Activated CD8-positive, alpha-beta T cell treated with anti-CD3 and anti-CD28 coated beads, Interleukin-2, amount 10 ng/mL, durations not matched to agents 7 days and 5 days (primary cell): ENCODE data around the gene SNN. TPM values are rescaled to one million over a fixed set of nuclear protein-coding genes. Genes with fewer than 3 reads are reported as not detected.

Experiments
- ATAC-seq: fragments of 150-1000 bp; cut with Tn5 transposase; one replicate; pipeline ENCODE4 v1.10.0; 2021; ENCODE audit warnings: moderate library complexity
- CTCF ChIA-PET: fragments of 350-600 bp; sonication (Branson Sonifier 250); formaldehyde crosslinking; loops from one replicate; lab custom pipeline; 2021; ENCODE audit warnings: antibody characterized with exemption; lab: Charles Lee
- POLR2A ChIA-PET: fragments of 350-600 bp; sonication (Branson Sonifier 250); formaldehyde crosslinking; loops from one replicate; lab custom pipeline; 2021; ENCODE audit warnings: antibody characterized with exemption; lab: Charles Lee
- DNase-seq: peaks from one replicate; pipeline ENCODE4 v3.0.0-alpha.2; 2020
- H3K27ac Mint-ChIP-seq: one replicate; pipeline ENCODE4 v1.8.0; 2021; ENCODE audit warnings: mild to moderate bottlenecking, mixed read lengths
- H3K27me3 Mint-ChIP-seq: one replicate; pipeline ENCODE4 v1.8.0; 2021; ENCODE audit warnings: low read depth, mixed read lengths
- H3K36me3 Mint-ChIP-seq: one replicate; pipeline ENCODE4 v1.8.0; 2021; ENCODE audit warnings: low read depth, mixed read lengths
- H3K4me1 Mint-ChIP-seq: one replicate; pipeline ENCODE4 v1.8.0; 2021; ENCODE audit warnings: low read depth, mixed read lengths
- H3K4me3 Mint-ChIP-seq: one replicate; pipeline ENCODE4 v1.8.0; 2021; ENCODE audit warnings: mild to moderate bottlenecking, mixed read lengths
- H3K9me3 Mint-ChIP-seq: one replicate; pipeline ENCODE4 v1.8.0; 2022; ENCODE audit warnings: mixed read lengths; ENCODE audit not compliant: insufficient read depth
- total RNA-seq, 2 experiments: library from RNA; stranded (reverse); gene quantifications; one replicate each; pipeline ENCODE4 v1.2.3, GENCODE V29; 2021

Gene SNN
- 10 to 100 TPM; 27.3 to 28.9 TPM for total RNA-seq

GRCh38 chr16:11667824-11668622, at the start of gene SNN:
Gene SNN, plus strand, starts transcription at chr16:11668455. Its CDS starts 7,605 bp downstream, at chr16:11676060.
- H3K36me3 Mint-ChIP-seq: peaks cover 4% of the 10 kb centered on the region
- peak within 1 kb of the TSS; percentile 84 for H3K4me3 Mint-ChIP-seq
- peak within 1 kb of the TSS; percentile 97 for H3K27ac Mint-ChIP-seq
- H3K9me3 Mint-ChIP-seq: no peaks in the 10 kb centered on the region
- ChIA-PET POLR2A (interaction anchor here (1.4 to 2.0 kb wide), 3 partner anchors 8 to 81 kb away, joined by 3 to 11 read pairs (median 4); partner anchors contain the start of gene LITAF), CTCF (interaction anchor here (0.9 to 1.4 kb wide), 3 partner anchors 46 to 136 kb away, joined by 3 to 5 read pairs (median 3); partner anchors contain the start of gene ZC3H7A)
- ATAC-seq (peak; percentile 89), DNase-seq (peak; percentile 89)
- no peaks in the 10 kb centered on the region for H3K27me3 Mint-ChIP-seq
- H3K4me1 Mint-ChIP-seq: peaks cover 78% of the 10 kb centered on the region

GRCh38 chr16:11619327-11619851, 48.9 kb upstream of the SNN start:
- Mint-ChIP-seq H3K27me3 (no peaks in the 10 kb centered on the region), H3K4me3 (peak overlapping the region; percentile 52), H3K36me3 (peaks cover 14% of the 10 kb centered on the region), H3K4me1 (peaks cover 56% of the 10 kb centered on the region), H3K9me3 (peaks cover 7% of the 10 kb centered on the region), H3K27ac (peak overlapping the region; percentile 88)
- POLR2A ChIA-PET: no interaction called here
- DNase-seq: peak; percentile 75
- CTCF ChIA-PET: interaction anchor here (0.7 to 2.0 kb wide), 6 partner anchors 12 to 178 kb away, joined by 3 to 9 read pairs (median 3); partner anchors contain the start of gene ZC3H7A
- peak; percentile 68 for ATAC-seq

- Mint-ChIP-seq H3K36me3 (peaks cover 14% of the 10 kb centered on the region), H3K27me3 (no peaks in the 10 kb centered on the region), H3K4me1 (peaks cover 63% of the 10 kb centered on the region), H3K27ac (peak overlapping the region; percentile 81), H3K4me3 (no peak overlapping the region), H3K9me3 (peaks cover 7% of the 10 kb centered on the region)
- no peak for DNase-seq
- CTCF ChIA-PET: interaction anchor here (1.1 to 1.6 kb wide), 3 partner anchors 20 to 60 kb away, joined by 3 to 10 read pairs (median 3); no protein-coding TSS in a partner anchor
- POLR2A ChIA-PET: no interaction called here
- ATAC-seq: no peak
Measured at GRCh38 chr16:11620243-11621003, 47.8 kb upstream of the SNN start.

GRCh38 chr16:11621539-11621919, 46.7 kb upstream of the SNN start:
- H3K4me3 Mint-ChIP-seq: peak overlapping the region; percentile 66
- H3K4me1 Mint-ChIP-seq: peaks cover 68% of the 10 kb centered on the region
- POLR2A ChIA-PET: interaction anchor here (0.8 to 1.3 kb wide), 2 partner anchors 14 to 35 kb away, joined by 4 to 5 read pairs; partner anchors contain the start of gene LITAF
- no peaks in the 10 kb centered on the region for H3K27me3 Mint-ChIP-seq
- CTCF ChIA-PET: interaction anchor here (0.7 to 2.3 kb wide), 14 partner anchors 10 to 215 kb away, joined by 3 to 12 read pairs (median 3); no protein-coding TSS in a partner anchor
- peaks cover 7% of the 10 kb centered on the region for H3K9me3 Mint-ChIP-seq
- peak overlapping the region; percentile 85 for H3K27ac Mint-ChIP-seq
- ATAC-seq (peak; percentile 25), DNase-seq (no peak)
- peaks cover 14% of the 10 kb centered on the region for H3K36me3 Mint-ChIP-seq

- Mint-ChIP-seq H3K4me1 (peaks cover 70% of the 10 kb centered on the region), H3K4me3 (peak overlapping the region; percentile 66), H3K27me3 (no peaks in the 10 kb centered on the region), H3K27ac (peak overlapping the region; percentile 85), H3K36me3 (peaks cover 14% of the 10 kb centered on the region), H3K9me3 (peaks cover 7% of the 10 kb centered on the region)
- DNase-seq (peak; percentile 81), ATAC-seq (peak; percentile 82)
- ChIA-PET CTCF (interaction anchor here (0.7 to 2.3 kb wide), 14 partner anchors 9 to 216 kb away, joined by 3 to 12 read pairs (median 3); no protein-coding TSS in a partner anchor), POLR2A (interaction anchor here (0.8 to 1.3 kb wide), 2 partner anchors 14 to 35 kb away, joined by 4 to 5 read pairs; partner anchors contain the start of gene LITAF)
Measured at GRCh38 chr16:11621920-11622651, 46.2 kb upstream of the SNN start.

- H3K4me3 Mint-ChIP-seq: no peak overlapping the region
- CTCF ChIA-PET: interaction anchor here (1.5 to 3.9 kb wide), 2 partner anchors 16 to 92 kb away, joined by 6 to 15 read pairs; no protein-coding TSS in a partner anchor
Measured at GRCh38 chr16:11624205-11624604, 44.0 kb upstream of the SNN start.

GRCh38 chr16:11624636-11625607, 43.3 kb upstream of the SNN start:
- ChIA-PET POLR2A (no interaction called here), CTCF (interaction anchor here (1.5 to 3.9 kb wide), 2 partner anchors 16 to 93 kb away, joined by 6 to 15 read pairs; no protein-coding TSS in a partner anchor)
- Mint-ChIP-seq H3K9me3 (peaks cover 7% of the 10 kb centered on the region), H3K27ac (peak overlapping the region; percentile 60), H3K4me1 (peaks cover 65% of the 10 kb centered on the region), H3K27me3 (no peaks in the 10 kb centered on the region), H3K4me3 (no peak overlapping the region), H3K36me3 (peaks cover 14% of the 10 kb centered on the region)
- DNase-seq (no peak), ATAC-seq (no peak)

More at GRCh38 chr16:11624205-11624604, 44.0 kb upstream of the SNN start:
- Mint-ChIP-seq H3K4me1 (peaks cover 66% of the 10 kb centered on the region), H3K36me3 (peaks cover 14% of the 10 kb centered on the region), H3K27me3 (no peaks in the 10 kb centered on the region), H3K27ac (peak overlapping the region; percentile 60), H3K9me3 (peaks cover 7% of the 10 kb centered on the region)
- POLR2A ChIA-PET: no interaction called here
- DNase-seq: no peak
- no peak for ATAC-seq

- CTCF ChIA-PET: interaction anchor here (1.5 to 3.9 kb wide), 2 partner anchors 15 to 94 kb away, joined by 6 to 15 read pairs; no protein-coding TSS in a partner anchor
- Mint-ChIP-seq H3K36me3 (peaks cover 7% of the 10 kb centered on the region), H3K27ac (no peak overlapping the region), H3K9me3 (no peaks in the 10 kb centered on the region), H3K27me3 (no peaks in the 10 kb centered on the region), H3K4me1 (peaks cover 65% of the 10 kb centered on the region), H3K4me3 (no peak overlapping the region)
- DNase-seq (no peak), ATAC-seq (no peak)
- POLR2A ChIA-PET: no interaction called here
Measured at GRCh38 chr16:11625769-11626168, 42.5 kb upstream of the SNN start.

- no peaks in the 10 kb centered on the region for H3K9me3 Mint-ChIP-seq
- ChIA-PET CTCF (interaction anchor here (1.4 to 3.9 kb wide), 2 partner anchors 14 to 95 kb away, joined by 6 to 15 read pairs; no protein-coding TSS in a partner anchor), POLR2A (interaction anchor here (0.7 kb wide), 1 partner anchor 29 kb away, joined by 3 read pairs; no protein-coding TSS in a partner anchor)
- H3K36me3 Mint-ChIP-seq: peaks cover 5% of the 10 kb centered on the region
- no peak overlapping the region for H3K4me3 Mint-ChIP-seq
- DNase-seq: no peak
- no peak for ATAC-seq
- H3K4me1 Mint-ChIP-seq: peaks cover 58% of the 10 kb centered on the region
- H3K27me3 Mint-ChIP-seq: no peaks in the 10 kb centered on the region
- H3K27ac Mint-ChIP-seq: no peak overlapping the region
Measured at GRCh38 chr16:11626657-11627291, 41.5 kb upstream of the SNN start.
